Stomach (tissue), 9 donors: Measurements from ENCODE around the gene SLC7A4. TPM values are rescaled to one million over a fixed set of nuclear protein-coding genes. Genes with fewer than 3 reads are reported as not detected.
"Not testable (repeated sequence)": the region's sequence is repeated elsewhere in the genome, so short reads cannot be mapped to it uniquely, and the experiment has no call there.

Source experiments
- DNase-seq, 2 donors: peaks; one replicate each; pipeline versions ENCODE4 v3.0.0 to v3.0.0-alpha.2; 2013 to 2019
- H3K27ac ChIP-seq, 5 donors: fragments of 200-600 bp in 4 of 5; sonication (generic) in 4 of 5; one replicate each; pipeline ENCODE4 v1.5.1; 2013 to 2019; ENCODE audit warnings: mild to moderate bottlenecking in 1 of 5, moderate library complexity in 1 of 5
- H3K27me3 ChIP-seq, 3 donors: fragments of 200-600 bp; sonication (generic); one replicate each; pipeline ENCODE4 v1.5.1; 2017 to 2019; ENCODE audit warnings: mixed run types in 1 of 3
- H3K36me3 ChIP-seq, 4 donors: fragments of 200-600 bp; sonication (generic); 1 replicate in 3 of 4; 2 replicates in 1 of 4; pipeline ENCODE4 v1.5.1; 2016 to 2019
- H3K4me1 ChIP-seq, 4 donors: fragments of 200-600 bp; sonication (generic); one replicate each; pipeline ENCODE4 v1.5.1; 2016 to 2019
- H3K4me3 ChIP-seq, 4 donors: fragments of 200-600 bp; sonication (generic) in 3 of 4; one replicate each; pipeline ENCODE4 v1.5.1; 2016 to 2019; ENCODE audit warnings: mild to moderate bottlenecking in 1 of 4
- H3K9me3 ChIP-seq, 4 donors: fragments of 200-600 bp; sonication (generic); one replicate each; pipeline ENCODE4 v1.5.1; 2016 to 2019
- EP300 ChIP-seq: sonication (generic); formaldehyde crosslinking; IDR thresholded peaks from one replicate; pipeline ENCODE4 v1.6.1; 2017; ENCODE audit warnings: antibody characterized with exemption
- POLR2A ChIP-seq, 4 donors: fragments of 450-650 bp; IDR thresholded peaks; one replicate each; pipeline ENCODE4 v1.6.1; 2016; ENCODE audit warnings: antibody characterized with exemption in 4 of 4, control low read depth in 2 of 4, mild to moderate bottlenecking in 1 of 4, moderate library complexity in 1 of 4
- POLR2AphosphoS5 ChIP-seq, 3 donors: sonication (generic); formaldehyde crosslinking; IDR thresholded peaks; one replicate each; pipeline ENCODE4 v1.6.1; 2016; ENCODE audit warnings: antibody characterized with exemption in 3 of 3
- WGBS, 5 donors: extraction: QIAGEN DNeasy Blood & Tissue Kit in 3 of 5; methylation state at CpG; one replicate each; pipeline versions ENCODE4 v1.1.5 to v1.1.7; 2013 to 2018; 5-methylcytosine and 5-hydroxymethylcytosine counted together
- intact Hi-C: fragments of 100-400 bp; cut with DNase I; formaldehyde crosslinking; loops from one replicate; pipeline ENCODE4 v1.15.1; 2023; ENCODE audit warnings: low total_unique reads
- polyA plus RNA-seq, 3 donors: library from polyadenylated mRNA; stranded (reverse); fragments of 200-250 nt; gene quantifications; one replicate each; pipeline ENCODE4 v1.2.3, GENCODE V29; 2013
- total RNA-seq, 5 donors: library from RNA; depleted of rRNA; stranded (reverse); fragments of >200 nt; gene quantifications; one replicate each; pipeline versions ENCODE4 v1.1.0 to v1.2.3, GENCODE V29; 2014 to 2016
- TF ChIP-seq, protein P1 (sequence below), 7 experiments: fragments of 450-650 bp in 4 of 7; fragments of 200-600 bp in 3 of 7; sonication (generic) in 3 of 7; IDR thresholded peaks; one replicate each; pipeline ENCODE4 v1.5.1; 2016 to 2019; ENCODE audit warnings: antibody characterized with exemption in 7 of 7, control low read depth in 2 of 7, mild to moderate bottlenecking in 1 of 7
- donor health status: healthy with polysubstance abuse.
- donor health status: Bipolar disorder and iron deficiency.
- donor health status: healthy.

The SLC7A4 gene
- total and polyA plus RNA-seq, 8 donors = 0.12 to 1.0 (median 0.18) TPM; not detected in 5

DNA sequence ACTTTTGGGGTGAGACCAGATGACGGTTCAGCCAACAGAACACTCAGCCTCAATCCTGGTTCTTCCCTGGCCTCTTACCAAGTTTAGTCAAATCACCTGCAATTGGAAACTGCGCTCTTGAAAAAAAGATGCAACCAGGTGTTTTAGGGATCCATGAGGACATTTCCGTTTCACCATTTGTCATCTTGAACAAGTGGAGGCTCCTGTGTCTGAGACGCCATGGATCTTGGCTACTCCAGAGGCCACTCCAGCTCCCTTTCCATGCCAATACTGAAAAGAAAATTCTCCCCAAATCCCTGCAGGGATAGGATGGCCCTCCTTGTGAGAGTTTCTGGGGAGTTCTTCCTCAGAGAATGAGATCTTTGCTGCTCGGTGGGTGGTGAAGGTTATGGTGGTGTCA lies 41.1 kb upstream of the SLC7A4 start:
- TF ChIP-seq POLR2AphosphoS5 (IDR thresholded peaks at IDR 0.05) (no peak), POLR2A (IDR thresholded peaks at IDR 0.05) (no peak), EP300 (no peak)
- TF ChIP-seq, protein P1, sequence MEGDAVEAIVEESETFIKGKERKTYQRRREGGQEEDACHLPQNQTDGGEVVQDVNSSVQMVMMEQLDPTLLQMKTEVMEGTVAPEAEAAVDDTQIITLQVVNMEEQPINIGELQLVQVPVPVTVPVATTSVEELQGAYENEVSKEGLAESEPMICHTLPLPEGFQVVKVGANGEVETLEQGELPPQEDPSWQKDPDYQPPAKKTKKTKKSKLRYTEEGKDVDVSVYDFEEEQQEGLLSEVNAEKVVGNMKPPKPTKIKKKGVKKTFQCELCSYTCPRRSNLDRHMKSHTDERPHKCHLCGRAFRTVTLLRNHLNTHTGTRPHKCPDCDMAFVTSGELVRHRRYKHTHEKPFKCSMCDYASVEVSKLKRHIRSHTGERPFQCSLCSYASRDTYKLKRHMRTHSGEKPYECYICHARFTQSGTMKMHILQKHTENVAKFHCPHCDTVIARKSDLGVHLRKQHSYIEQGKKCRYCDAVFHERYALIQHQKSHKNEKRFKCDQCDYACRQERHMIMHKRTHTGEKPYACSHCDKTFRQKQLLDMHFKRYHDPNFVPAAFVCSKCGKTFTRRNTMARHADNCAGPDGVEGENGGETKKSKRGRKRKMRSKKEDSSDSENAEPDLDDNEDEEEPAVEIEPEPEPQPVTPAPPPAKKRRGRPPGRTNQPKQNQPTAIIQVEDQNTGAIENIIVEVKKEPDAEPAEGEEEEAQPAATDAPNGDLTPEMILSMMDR (IDR thresholded peaks at IDR 0.05) = no peak
- intact Hi-C loops = no loop called here
- Histone ChIP-seq H3K4me3 (no peak overlapping the region), H3K9me3 (peaks cover 0 to 4% (median 0%) of the 10 kb centered on the region in 4 donors), H3K27me3 (peaks cover 0 to 7% (median 0%) of the 10 kb centered on the region in 3 donors), H3K36me3 (no peaks in the 10 kb centered on the region), H3K27ac (no peak overlapping the region), H3K4me1 (no peaks in the 10 kb centered on the region)
- DNase-seq = no peak
- 87 to 94% (median 92%) methylated on average over 5 of the region's 5 CpGs for WGBS, 5 donors

DNA sequence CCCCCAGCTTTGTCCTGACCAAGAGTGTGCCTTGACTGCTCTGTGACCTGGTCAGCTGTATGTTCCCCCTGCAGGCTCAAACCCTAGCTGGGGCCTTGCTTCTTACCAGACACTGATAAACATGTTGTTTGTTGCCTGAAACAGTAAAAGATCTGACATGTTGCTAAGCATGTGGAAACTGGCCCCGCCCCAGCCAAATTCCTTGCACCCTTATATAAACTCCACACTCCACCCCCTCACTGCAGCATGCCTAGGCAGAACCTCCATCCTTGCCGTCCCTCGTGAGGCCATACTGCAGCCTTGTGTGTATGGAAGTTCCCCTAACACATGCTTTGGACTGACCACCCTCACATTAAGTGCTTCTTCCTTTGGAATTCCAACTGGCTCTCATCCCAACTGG lies 40.7 kb upstream of the SLC7A4 start:
- H3K4me3 ChIP-seq = no peak overlapping the region
- H3K27me3 ChIP-seq = peaks cover 0 to 3% (median 0%) of the 10 kb centered on the region in 3 donors
- TF ChIP-seq, protein P1 (IDR thresholded peaks at IDR 0.05) = no peak
- TF ChIP-seq POLR2A (IDR thresholded peaks at IDR 0.05) (no peak), POLR2AphosphoS5 (IDR thresholded peaks at IDR 0.05) (no peak), EP300 (no peak)
- H3K27ac ChIP-seq = no peak overlapping the region
- no peaks in the 10 kb centered on the region for H3K36me3 ChIP-seq
- DNase-seq = no peak
- no peaks in the 10 kb centered on the region for H3K4me1 ChIP-seq
- WGBS, 5 donors = 71 to 93% (median 77%) methylated on average over 3 of the region's 3 CpGs
- intact Hi-C loops = no loop called here
- H3K9me3 ChIP-seq = peaks cover 0 to 4% (median 0%) of the 10 kb centered on the region in 4 donors

DNA sequence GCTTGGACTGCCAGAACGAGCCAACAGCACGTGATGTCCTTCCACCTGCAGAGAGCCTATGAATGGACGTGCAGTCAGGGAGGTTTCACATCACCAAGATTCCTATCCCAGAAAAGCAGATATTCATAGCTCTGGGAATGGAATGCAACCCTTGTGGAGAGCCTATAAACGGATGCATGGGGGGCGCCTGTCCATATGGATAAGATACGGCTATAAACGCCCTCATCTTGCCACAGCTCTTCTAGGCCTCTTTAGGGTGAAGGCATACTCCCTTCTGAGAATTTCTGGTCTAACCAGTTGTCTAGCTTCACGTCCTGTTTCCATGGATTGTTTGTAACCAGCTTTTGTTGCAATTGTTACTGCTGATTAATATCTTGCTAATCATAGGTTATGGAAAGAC lies 39.4 kb upstream of the SLC7A4 start:
- H3K4me1 ChIP-seq, H3K36me3 ChIP-seq, H3K9me3 ChIP-seq, intact Hi-C loops, H3K27ac ChIP-seq, H3K27me3 ChIP-seq, DNase-seq, H3K4me3 ChIP-seq: not testable (repeated sequence)
- WGBS, 5 donors = 69 to 77% (median 73%) methylated on average over 8 of the region's 8 CpGs

DNA sequence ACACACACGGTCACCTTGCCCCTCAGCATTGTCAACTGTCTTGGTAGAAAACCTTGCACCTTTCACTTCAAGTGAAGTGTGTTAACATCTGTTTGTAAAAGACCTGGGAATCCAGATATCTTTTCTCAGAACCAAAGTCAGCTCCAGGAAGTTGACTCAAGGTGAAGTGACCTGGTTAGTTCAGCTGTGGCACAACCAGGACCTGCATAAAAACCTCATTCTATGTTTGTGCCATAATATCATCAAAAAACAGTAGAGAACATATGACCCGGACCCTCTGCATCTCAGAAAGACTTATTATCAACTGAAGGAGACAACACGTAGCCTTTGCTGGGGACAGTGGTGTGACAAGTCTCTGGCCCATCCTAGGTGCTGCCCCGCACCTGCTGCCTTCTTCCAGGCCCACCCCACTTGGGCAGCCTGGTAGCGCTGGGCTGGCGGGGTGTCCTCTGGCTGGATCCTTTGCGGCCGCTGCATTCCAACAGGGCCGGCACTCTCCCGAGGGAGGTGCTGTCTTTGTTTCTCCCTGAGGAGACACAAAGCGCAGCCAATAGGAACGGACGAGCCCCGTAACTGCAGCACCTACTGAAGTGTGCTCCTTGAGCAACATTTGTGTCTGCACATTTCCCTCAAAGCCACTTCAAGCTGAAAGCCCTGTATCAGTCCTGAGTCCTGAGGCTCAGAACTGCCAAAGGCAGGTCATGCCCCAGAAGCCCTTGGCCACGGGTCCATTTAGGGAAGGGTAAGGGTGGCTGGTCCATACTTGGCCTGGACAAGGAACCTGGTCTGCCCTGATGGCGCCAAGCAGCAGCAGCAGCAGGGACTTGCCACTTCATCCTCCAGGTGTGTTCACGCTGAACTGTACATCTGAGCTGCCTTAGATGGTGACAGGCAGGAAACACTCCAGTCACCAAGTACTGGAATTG lies 38.6 kb upstream of the SLC7A4 start:
- Histone ChIP-seq H3K9me3 (peaks cover 0 to 4% (median 0%) of the 10 kb centered on the region in 4 donors), H3K27me3 (no peaks in the 10 kb centered on the region), H3K36me3 (no peaks in the 10 kb centered on the region), H3K27ac (no peak overlapping the region), H3K4me3 (no peak overlapping the region), H3K4me1 (no peaks in the 10 kb centered on the region)
- DNase-seq = no peak
- TF ChIP-seq EP300 = no peak
- TF ChIP-seq, protein P1 (IDR thresholded peaks at IDR 0.05) = no peak
- TF ChIP-seq POLR2A (IDR thresholded peaks at IDR 0.05) = no peak
- TF ChIP-seq POLR2AphosphoS5 (IDR thresholded peaks at IDR 0.05) = no peak
- intact Hi-C loops = no loop called here
- 81 to 88% (median 85%) methylated on average over 13 to 17 of the region's 17 CpGs for WGBS, 5 donors

DNA sequence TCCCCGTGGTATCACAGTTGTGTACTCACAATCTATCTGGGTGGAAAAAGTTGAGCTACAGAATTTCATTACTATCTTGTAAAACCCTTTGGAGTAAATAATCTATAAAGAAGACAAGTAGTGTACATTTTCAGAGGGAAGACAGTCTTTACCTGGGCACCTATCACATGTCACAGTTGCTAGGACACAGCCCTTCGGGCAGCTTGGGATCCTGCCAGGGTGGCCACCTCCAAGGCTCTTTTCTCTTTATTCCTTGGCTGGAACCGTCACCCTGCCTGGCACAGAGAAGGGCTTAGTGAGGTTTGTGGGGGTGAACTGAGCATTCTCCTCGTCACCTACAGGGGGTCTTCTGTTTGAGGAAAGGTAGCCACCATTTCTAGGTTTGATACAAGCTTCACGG lies 37.0 kb upstream of the SLC7A4 start:
- no peak overlapping the region for H3K27ac ChIP-seq
- peaks cover 0 to 3% (median 0%) of the 10 kb centered on the region in 3 donors for H3K27me3 ChIP-seq
- intact Hi-C loops = no loop called here
- TF ChIP-seq POLR2AphosphoS5 (IDR thresholded peaks at IDR 0.05) (no peak), EP300 (no peak), POLR2A (IDR thresholded peaks at IDR 0.05) (no peak)
- TF ChIP-seq, protein P1 (IDR thresholded peaks at IDR 0.05) = no peak
- H3K36me3 ChIP-seq = no peaks in the 10 kb centered on the region
- DNase-seq = no peak
- no peaks in the 10 kb centered on the region for H3K4me1 ChIP-seq
- no peak overlapping the region for H3K4me3 ChIP-seq
- peaks cover 0 to 4% (median 0%) of the 10 kb centered on the region in 4 donors for H3K9me3 ChIP-seq
- 41 to 60% (median 53%) methylated on average over 5 of the region's 5 CpGs for WGBS, 5 donors
